B cell (primary cell): ENCODE measurements around the gene RANBP9.

Experiments
- CTCF ChIP-seq: fragments of 200-600 bp; IDR thresholded peaks from one replicate; pipeline ENCODE4 v1.8.0; 2022; ENCODE audit warnings: antibody characterized with exemption, mild to moderate bottlenecking
- EZH2 ChIP-seq: IDR thresholded peaks from 2 replicates; pipeline ENCODE4 v1.6.1; 2012; ENCODE audit warnings: borderline replicate concordance, low read depth, mild to moderate bottlenecking, moderate library complexity, low read length; ENCODE audit not compliant: insufficient read depth, poor library complexity, severe bottlenecking

GRCh38 chr6:13689511-13690256 lies 22.0 kb downstream of the RANBP9 start:
- no peak for TF ChIP-seq CTCF
- no peak for TF ChIP-seq EZH2
